Amniotic epithelial cell (primary cell): ENCODE results near the gene MGME1.

ENCODE experiments used
- DNase-seq: peaks from one replicate; pipeline ENCODE4 v3.0.0-alpha.2; 2010; ENCODE audit warnings: low read depth

MGME1 gene, protein sequence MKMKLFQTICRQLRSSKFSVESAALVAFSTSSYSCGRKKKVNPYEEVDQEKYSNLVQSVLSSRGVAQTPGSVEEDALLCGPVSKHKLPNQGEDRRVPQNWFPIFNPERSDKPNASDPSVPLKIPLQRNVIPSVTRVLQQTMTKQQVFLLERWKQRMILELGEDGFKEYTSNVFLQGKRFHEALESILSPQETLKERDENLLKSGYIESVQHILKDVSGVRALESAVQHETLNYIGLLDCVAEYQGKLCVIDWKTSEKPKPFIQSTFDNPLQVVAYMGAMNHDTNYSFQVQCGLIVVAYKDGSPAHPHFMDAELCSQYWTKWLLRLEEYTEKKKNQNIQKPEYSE

GRCh38 chr20:17968366-17969277 is at the start of gene MGME1, which contains the start of gene SNX5:
TSS of gene MGME1 (plus strand) at chr20:17969018. CDS start at chr20:17969860, 842 bp downstream.
TSS of gene SNX5 (minus strand) at chr20:17968794. CDS start at chr20:17968425, 369 bp downstream.
- peak; percentile 99 for DNase-seq

DNA sequence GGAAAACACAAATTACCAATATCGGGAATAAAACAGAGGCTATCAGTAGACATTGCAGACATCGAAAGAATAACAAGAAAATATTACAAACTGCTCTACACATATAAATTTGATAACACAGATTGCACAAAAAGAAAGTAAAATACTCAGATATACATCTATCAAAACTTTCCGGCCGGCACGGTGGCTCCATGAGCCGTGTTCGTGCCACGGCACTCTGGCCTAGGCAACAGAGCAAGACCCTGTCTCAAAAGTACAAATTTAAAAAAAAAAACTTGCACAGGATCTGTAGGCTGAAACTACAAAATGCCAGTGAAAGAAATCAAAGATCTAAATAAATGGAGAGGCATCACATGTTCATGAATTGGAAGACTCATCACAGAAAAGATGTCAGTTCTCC is 49.7 kb upstream of the MGME1 start:
- DNase-seq: no peak

- DNase-seq: no peak
Measured at GRCh38 chr20:17921774-17922173, 47.0 kb upstream of the MGME1 start.

- DNase-seq: peak; percentile 55
Measured at GRCh38 chr20:17925141-17925939, 43.5 kb upstream of the MGME1 start.

DNA sequence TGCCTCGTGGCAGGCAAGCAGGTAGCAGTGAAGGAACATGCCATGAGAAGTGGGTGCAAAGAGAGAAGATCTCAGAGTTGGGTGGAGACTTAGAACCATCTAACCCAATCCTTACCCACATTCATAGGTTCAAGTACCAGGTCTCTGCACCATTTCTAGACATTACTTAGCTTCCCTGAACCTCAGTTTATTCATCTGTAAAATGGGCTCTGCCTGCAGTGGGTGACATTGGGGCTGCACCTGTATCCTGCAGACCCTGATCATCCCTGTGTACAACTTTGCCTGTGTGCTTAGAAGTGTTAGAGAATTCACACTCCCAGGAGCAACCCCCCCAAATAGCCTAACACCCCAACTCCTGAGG is 42.9 kb upstream of the MGME1 start:
- DNase-seq: no peak

- no peak for DNase-seq
Measured at GRCh38 chr20:17928211-17928611, 40.6 kb upstream of the MGME1 start.

- no peak for DNase-seq
Measured at GRCh38 chr20:17928633-17929311, 40.0 kb upstream of the MGME1 start.

GRCh38 chr20:17931513-17931912 is 37.3 kb upstream of the MGME1 start:
- no peak for DNase-seq

GRCh38 chr20:17932396-17932795 is 36.4 kb upstream of the MGME1 start:
- DNase-seq: no peak

DNA sequence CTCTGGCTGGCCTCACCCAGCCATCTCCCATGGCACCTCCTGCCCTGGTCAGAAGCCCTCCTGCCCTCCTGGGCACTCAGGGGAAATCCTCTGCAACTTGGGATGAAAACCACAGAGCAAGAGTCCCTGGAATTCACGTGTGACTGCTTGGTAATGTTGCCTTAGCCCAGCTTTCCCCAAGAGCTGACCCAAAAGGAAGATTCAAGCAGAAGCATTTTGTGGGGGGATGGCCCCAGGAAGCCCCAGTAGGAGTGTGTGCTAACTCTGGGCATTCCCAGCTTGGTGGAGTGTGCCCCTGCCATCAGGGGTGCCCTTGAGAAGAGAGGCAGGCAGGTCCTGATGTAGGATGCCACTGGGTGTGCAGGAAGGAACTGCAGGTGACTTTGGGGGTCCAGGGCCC is 35.7 kb upstream of the MGME1 start:
- no peak for DNase-seq

DNA sequence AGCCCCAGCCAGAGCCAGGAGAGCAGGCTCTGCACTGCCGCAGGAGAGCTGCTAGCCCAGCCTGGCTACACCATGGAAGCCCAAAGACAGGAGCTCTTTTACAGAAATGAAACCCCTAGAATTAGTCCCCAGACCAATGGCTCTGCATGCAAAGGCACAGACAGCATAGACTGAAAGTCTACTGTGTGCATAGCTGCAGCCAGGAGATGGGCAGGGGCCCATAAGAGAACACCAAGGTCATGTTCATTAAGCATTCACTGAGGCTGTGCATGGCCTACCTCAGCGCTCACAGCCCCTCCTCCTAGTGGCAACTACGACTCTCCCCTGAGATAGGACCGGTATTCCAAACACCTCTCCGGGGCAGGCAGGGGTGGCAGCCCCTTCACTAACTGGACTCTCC is 35.1 kb upstream of the MGME1 start:
- DNase-seq: no peak

DNA sequence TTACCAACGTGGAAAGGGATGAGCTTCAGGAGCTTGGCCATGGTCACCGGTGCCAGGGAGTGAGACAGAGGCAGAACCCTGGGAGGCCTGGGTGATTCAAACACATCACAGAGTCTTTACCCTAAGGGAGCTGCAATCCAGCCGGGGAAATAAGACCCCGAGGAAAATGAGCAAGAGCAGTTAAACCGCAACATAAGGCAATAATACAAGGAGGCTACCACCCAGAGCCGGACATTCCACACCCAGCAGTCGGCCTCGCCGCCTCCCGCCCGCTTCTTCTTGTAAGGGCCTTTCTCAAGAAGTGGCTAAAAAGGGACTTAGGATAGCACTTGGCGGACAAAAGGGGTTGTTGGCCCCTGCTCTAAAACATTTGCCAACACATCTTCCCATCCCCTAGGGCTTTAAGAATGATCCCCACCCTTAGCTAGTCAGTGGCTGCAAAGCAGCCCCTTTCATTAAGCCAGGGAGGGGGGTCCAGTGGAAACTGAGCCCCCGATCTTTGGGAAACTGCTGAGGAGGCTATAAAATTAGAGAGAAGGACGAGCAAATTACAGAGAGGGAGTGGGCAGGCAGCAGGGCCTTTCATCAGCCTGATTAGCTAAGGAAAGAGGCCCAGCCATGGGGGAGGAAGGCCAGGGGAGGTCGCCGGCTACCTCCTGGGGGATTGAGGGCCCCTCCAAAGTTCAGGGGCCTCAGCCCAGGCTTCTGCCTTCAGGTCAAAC is 34.5 kb upstream of the MGME1 start:
- DNase-seq: no peak

DNA sequence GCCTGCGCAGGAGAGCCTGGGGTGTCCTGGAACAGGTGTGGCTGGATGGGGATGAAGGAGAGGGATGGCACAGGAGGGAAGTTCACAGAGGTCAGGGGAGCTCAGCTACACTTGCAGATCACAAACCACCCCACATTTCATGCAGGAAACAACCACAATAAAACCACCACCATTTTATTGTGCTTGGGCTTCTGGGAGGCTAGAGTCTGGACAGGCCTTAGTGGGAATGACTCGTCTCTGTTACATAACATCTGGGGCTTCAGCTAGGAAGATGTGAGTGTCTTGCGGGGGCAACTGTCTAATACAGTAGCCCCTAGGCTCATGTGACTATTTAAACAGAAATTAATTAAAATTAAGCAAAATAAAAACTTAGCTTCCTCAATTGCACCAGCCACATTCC is 33.6 kb upstream of the MGME1 start:
- DNase-seq: peak; percentile 34

GRCh38 chr20:17935761-17936160 is 33.1 kb upstream of the MGME1 start:
- DNase-seq: no peak

- peak; percentile 59 for DNase-seq
Measured at GRCh38 chr20:17936286-17936760, 32.5 kb upstream of the MGME1 start.

DNA sequence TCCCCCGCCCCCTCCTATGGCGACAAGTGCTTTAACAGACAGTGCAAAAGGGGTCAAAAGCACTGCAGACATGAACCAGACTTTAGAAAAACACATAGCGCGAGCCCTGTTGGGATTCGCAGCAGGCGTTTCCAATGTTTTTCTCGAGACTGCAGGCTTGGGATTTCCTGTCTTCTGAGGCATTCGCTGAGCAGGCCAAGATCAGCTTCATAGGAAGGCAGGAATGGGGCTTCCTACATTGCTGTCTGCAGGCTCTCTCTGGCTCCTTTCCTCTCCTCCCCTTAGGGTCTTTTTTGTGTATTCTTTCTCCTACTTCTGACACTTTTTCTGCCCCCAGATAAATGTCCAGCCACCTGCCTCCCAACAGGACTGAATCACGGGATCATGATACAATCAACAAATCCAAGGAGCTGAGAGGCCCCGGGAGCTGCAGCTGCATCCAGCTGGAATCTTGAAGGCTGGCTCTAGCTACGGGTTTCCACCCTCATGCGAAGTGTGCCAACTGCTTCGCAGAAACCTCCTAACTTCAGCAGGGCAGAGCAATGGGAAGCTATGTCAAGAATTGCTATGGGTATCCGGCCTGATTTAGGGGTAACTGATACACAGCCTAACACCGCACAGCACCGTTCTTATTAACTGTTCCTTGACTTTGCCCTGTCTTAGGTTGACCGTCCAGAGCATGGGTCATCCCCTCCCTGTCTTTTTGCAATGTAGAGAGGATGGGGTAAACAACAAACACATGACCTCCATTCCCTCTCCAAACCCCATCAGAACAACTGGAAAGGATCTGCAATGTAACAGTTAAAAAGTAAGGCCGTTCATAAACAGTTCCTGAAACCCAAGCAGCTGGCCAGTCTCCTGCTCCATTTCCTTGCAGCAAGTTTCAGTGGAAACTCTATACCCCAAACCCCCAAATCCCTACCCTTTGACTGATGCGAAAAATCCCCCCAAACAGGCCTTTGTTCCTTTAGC is 31.8 kb upstream of the MGME1 start:
- peak; percentile 51 for DNase-seq

DNA sequence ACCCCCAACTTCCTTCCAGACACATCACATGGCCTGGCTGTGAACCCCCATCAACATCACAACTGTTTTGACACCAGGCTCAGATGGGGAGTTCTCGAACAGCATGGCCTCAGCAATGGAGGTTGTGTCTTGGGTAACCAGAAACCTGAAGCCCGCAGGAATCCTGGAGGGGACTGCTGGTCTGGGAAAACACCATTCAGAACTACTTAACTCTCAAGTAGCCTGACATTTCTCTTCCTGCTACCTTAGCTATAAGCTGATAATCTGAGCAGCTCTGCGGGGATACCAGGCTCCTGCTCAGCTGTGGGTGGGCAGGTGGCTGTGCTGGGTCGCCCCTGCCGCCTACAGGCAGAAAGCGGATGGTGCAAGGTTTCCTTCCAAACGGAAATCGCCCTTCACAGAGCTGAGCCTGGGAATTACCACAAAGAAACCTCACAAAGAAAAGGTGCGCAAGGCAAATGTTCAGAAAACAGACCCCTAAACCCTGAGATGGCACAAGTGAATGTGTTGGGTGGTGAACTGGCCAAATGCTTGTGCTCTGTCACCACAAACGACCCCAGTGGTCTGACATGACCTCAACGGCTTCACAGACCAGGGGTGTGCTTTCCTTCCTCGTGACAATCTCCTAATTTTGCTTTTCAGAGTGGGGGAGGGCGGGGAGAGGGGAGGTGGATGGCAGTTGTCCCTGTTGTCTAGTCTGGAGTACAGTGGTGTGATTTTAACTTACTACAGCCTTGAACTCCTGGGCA is 29.8 kb upstream of the MGME1 start:
- peak; percentile 63 for DNase-seq

DNA sequence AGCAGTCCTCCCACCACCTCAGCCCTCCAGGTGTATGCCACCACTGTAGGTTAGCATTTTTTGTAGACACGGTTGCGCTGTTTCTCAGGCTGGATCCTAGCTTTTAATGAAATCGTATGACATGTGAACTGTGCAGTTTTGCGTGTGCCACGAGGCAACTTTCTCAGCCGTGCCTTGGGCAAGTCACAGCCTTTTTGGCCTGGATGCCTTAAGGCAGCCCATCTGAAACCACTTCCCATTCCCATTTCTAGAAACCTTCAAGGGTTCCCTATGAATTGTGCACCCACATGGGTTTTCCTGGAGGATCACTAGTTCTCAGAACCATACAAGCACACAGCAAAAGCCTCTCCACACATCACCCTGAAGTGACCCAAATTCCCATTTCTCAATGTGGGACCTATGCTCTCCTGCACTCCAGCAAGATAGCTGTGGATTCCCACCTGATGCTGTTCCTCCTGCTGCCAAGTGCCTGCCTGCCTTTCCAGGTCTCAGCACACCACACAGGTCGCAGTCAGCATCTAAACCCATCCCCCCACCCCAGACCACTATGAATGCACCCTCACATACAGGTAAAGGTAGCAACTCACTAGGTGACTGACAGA is 29.1 kb upstream of the MGME1 start:
- no peak for DNase-seq
